ENCODE data around the gene FASTKD3. TPM values are rescaled to one million over a fixed set of nuclear protein-coding genes. Genes with fewer than 3 reads are reported as not detected.

FASTKD3 gene
- total and polyA plus RNA-seq, 5 experiments from 2014 or later: 6.0 to 13.7 (median 13.1) TPM

DNA sequence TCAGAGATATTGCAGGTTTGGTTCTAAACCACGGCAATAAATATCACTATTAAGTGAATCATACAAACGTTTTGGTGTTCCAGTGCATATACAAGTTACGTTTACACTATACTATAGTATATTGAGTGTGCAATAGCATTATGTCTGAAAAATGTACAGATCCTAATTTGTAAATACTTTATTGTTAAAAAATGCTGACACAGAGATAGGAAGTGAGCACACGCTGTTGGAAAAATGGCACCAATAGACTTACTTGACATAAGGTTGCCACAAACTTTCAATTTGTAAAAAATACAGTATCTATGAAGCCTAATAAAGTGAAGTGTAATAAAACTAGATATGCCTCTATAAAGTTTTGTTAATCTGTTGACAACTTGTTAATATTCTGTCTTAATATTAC is 33.8 kb downstream of the FASTKD3 start:
- Mint-ChIP-seq H3K4me1 (no peaks in the 10 kb centered on the region), H3K27ac (no peak overlapping the region), H3K4me3 (no peak overlapping the region), H3K36me3 (no peaks in the 10 kb centered on the region), H3K9me3 (peaks cover 0 to 2% (median 0%) of the 10 kb centered on the region in 9 donors), H3K27me3 (peaks cover 3 to 18% (median 13%) of the 10 kb centered on the region in 5 donors)
- DNase-seq (no peak), ATAC-seq (no peak)
- POLR2A ChIA-PET: no interaction called here

DNA sequence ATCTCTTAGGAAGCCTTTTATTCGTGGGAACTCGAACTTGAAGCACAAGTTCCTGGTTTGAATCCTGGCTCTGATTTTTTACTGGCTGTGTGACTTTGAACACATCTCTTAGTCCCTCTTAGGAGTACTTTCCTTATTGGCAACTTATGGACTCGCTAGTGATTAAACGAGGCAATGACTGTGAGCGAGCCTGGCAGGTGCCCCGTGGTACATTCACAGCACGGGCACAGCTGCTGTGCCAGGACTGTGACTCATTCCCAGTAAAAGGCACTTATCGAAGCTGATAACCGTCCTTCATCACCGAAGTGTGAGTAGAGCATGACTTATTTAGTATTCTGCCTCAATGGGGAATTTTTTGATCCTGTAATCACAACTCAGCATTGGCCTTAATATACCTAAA is 40.6 kb downstream of the FASTKD3 start:
- Mint-ChIP-seq H3K4me1 (no peaks in the 10 kb centered on the region), H3K27ac (peak overlapping the region in 1 of 10 donors; percentile 6), H3K36me3 (no peaks in the 10 kb centered on the region), H3K9me3 (no peaks in the 10 kb centered on the region), H3K4me3 (no peak overlapping the region), H3K27me3 (peaks cover 2 to 27% (median 7%) of the 10 kb centered on the region in 5 donors)
- no peak for DNase-seq
- POLR2A ChIA-PET: no interaction called here
- no peak for ATAC-seq

GRCh38 chr5:7827610-7828009 is 41.2 kb downstream of the FASTKD3 start:
- POLR2A ChIA-PET: no interaction called here
- ATAC-seq (no peak), DNase-seq (no peak)
- Mint-ChIP-seq H3K9me3 (no peaks in the 10 kb centered on the region), H3K4me3 (no peak overlapping the region), H3K4me1 (no peaks in the 10 kb centered on the region), H3K36me3 (no peaks in the 10 kb centered on the region), H3K27ac (no peak overlapping the region), H3K27me3 (peaks cover 2 to 30% (median 10%) of the 10 kb centered on the region in 5 donors)

DNA sequence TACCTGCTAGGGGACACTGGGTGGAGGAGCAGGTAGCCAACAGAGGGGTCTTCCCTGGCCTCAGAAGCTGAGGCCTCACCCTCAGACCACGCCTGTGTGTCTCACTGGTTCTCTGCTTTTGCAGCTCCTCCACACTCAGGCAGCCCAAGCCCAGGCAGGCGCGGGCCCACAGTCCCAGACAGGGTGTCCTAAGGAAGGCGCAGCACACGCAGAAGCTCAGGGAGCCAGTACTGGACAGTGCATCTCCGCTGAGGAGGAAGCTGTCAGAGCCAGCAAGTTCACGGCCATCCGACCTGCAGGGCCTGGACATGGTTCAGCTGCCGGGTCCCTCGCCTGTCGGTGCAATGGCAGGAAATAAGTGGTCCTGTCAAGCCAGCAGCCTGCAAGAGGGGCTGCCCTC is 43.2 kb downstream of the FASTKD3 start:
- POLR2A ChIA-PET: no interaction called here
- ATAC-seq (no peak), DNase-seq (no peak)
- Mint-ChIP-seq H3K27me3 (peaks cover 7 to 30% (median 19%) of the 10 kb centered on the region in 5 donors), H3K4me1 (peaks cover 0 to 2% (median 0%) of the 10 kb centered on the region in 4 donors), H3K9me3 (peaks cover 0 to 2% (median 0%) of the 10 kb centered on the region in 9 donors), H3K27ac (no peak overlapping the region), H3K36me3 (no peaks in the 10 kb centered on the region), H3K4me3 (no peak overlapping the region)

- H3K27me3 Mint-ChIP-seq: peaks cover 7 to 31% (median 19%) of the 10 kb centered on the region in 5 donors
- no peak overlapping the region for H3K27ac Mint-ChIP-seq
- H3K36me3 Mint-ChIP-seq: no peaks in the 10 kb centered on the region
- peaks cover 0 to 2% (median 0%) of the 10 kb centered on the region in 9 donors for H3K9me3 Mint-ChIP-seq
- no peak overlapping the region for H3K4me3 Mint-ChIP-seq
- POLR2A ChIA-PET: no interaction called here
- ATAC-seq (no peak), DNase-seq (no peak)
- peaks cover 0 to 2% (median 0%) of the 10 kb centered on the region in 4 donors for H3K4me1 Mint-ChIP-seq
These were observed 43.8 kb downstream of the FASTKD3 start for GRCh38 chr5:7824995-7825394.

DNA sequence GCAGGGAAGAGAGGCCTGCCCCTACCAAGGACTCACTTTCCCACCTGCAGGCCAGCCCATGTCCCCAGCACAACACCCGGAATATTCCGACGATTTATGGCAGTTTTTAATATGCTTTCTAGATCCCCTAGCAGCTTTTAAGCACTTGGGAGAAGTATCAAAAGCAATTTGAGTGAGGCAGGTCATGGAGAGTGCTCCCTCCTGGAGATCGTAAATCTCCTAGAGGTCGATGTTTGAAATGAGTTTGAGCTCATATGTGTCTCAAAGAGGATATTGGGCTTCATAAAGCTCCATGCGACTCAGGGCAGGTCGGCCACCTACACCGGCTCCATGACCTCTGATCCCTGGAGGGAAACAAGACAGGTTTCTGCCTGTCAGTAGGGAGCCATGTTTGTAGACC is 45.2 kb downstream of the FASTKD3 start:
- Mint-ChIP-seq H3K4me3 (no peak overlapping the region), H3K9me3 (peaks cover 0 to 2% (median 0%) of the 10 kb centered on the region in 9 donors), H3K27ac (no peak overlapping the region), H3K36me3 (no peaks in the 10 kb centered on the region), H3K4me1 (peaks cover 0 to 2% (median 0%) of the 10 kb centered on the region in 4 donors), H3K27me3 (peaks cover 10 to 42% (median 19%) of the 10 kb centered on the region in 5 donors)
- ATAC-seq: no peak
- DNase-seq: no peak
- POLR2A ChIA-PET: no interaction called here

DNA sequence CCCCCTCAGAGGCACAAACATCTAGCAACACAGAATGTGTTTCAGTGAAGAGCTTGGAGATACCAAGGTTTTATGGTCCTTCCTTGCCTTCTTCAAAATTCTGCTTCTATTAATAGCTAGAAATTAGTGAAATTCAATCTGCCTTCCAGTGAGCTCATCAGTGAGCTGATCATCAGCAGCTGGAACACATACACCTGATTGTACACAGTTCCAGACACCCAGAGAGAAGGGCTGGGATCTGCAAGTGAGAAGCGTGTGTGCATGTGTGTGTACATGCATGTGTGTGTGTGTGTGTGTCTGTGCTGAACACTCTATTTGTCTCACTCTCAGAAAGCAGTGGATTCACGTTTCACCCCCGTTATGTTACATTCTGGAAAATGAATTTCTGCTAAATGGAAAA is 46.4 kb downstream of the FASTKD3 start:
- no peak overlapping the region for H3K27ac Mint-ChIP-seq
- DNase-seq: no peak
- H3K36me3 Mint-ChIP-seq: no peaks in the 10 kb centered on the region
- peaks cover 0 to 2% (median 0%) of the 10 kb centered on the region in 9 donors for H3K9me3 Mint-ChIP-seq
- ATAC-seq: no peak
- POLR2A ChIA-PET: no interaction called here
- H3K4me1 Mint-ChIP-seq: peaks cover 0 to 2% (median 0%) of the 10 kb centered on the region in 4 donors
- H3K27me3 Mint-ChIP-seq: peaks cover 10 to 42% (median 19%) of the 10 kb centered on the region in 5 donors
- no peak overlapping the region for H3K4me3 Mint-ChIP-seq

DNA sequence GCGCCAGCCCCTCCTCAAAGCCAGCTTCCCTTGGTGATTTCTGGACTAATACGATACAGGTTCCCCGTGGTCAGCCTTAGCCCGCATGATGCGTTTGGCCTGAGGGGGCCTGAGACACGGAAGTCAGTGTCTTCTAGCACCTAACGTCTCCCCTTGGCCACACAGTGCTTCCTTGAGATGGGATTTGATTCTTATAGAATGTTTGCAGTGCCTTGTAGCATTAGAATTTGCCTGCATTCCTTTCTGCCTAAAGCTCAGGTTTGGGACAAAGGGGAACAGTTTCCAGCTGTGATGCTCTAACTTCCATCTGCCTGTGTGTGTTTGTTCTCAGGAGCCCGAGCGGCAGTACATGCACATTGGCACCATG is 52.3 kb downstream of the FASTKD3 start:
- H3K27me3 Mint-ChIP-seq: peaks cover 23 to 72% (median 44%) of the 10 kb centered on the region in 5 donors
- H3K36me3 Mint-ChIP-seq: no peaks in the 10 kb centered on the region
- no peak for ATAC-seq
- H3K4me3 Mint-ChIP-seq: no peak overlapping the region
- no peaks in the 10 kb centered on the region for H3K9me3 Mint-ChIP-seq
- DNase-seq: no peak
- H3K27ac Mint-ChIP-seq: no peak overlapping the region
- H3K4me1 Mint-ChIP-seq: peaks cover 0 to 6% (median 2%) of the 10 kb centered on the region in 4 donors
- POLR2A ChIA-PET: no interaction called here

DNA sequence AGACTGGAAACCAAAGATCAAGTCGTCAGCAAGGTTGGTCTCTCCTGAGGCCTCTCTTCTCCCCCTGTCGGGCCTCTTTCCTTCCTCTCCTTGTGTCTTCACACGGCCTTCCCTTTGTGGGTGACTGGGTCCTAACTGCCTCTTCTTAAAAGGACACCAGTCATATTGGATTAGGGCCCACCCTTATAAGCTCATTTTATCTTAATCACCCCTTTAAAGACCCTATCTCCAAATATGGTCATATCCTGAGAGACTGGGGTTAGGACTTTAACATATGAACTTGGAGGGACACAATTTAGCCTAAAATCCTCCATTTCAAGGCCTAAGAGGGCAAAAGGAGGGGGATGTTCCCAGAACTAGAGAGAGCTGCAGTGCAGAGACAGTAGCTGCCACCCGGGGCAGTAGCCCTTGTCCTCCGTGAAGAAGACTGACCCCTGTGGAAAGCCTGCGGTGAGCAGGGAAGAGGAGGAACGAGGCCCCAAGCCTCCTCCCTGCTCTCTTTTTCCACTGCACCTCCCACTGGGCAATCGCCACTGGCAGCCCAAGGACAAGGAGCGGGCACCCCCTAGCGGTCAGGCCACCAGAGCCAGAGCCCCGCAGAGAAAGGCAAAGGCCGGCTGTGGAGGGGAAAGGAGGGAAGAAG is 52.8 kb downstream of the FASTKD3 start:
- Mint-ChIP-seq H3K4me1 (peaks cover 0 to 6% (median 2%) of the 10 kb centered on the region in 4 donors), H3K4me3 (no peak overlapping the region), H3K27me3 (peaks cover 21 to 70% (median 43%) of the 10 kb centered on the region in 5 donors), H3K36me3 (no peaks in the 10 kb centered on the region), H3K9me3 (no peaks in the 10 kb centered on the region), H3K27ac (no peak overlapping the region)
- DNase-seq (peak; percentile 5 to 72 (median 42)), ATAC-seq (peak; percentile 30 to 52)
- POLR2A ChIA-PET: no interaction called here

GRCh38 chr5:7814816-7815215 is 54.0 kb downstream of the FASTKD3 start:
- DNase-seq: no peak
- H3K9me3 Mint-ChIP-seq: no peaks in the 10 kb centered on the region
- ATAC-seq: no peak
- POLR2A ChIA-PET: no interaction called here
- peak overlapping the region in 1 of 10 donors; percentile 11 for H3K27ac Mint-ChIP-seq
- H3K27me3 Mint-ChIP-seq: peaks cover 23 to 73% (median 52%) of the 10 kb centered on the region in 5 donors
- H3K36me3 Mint-ChIP-seq: no peaks in the 10 kb centered on the region
- H3K4me1 Mint-ChIP-seq: peaks cover 0 to 6% (median 2%) of the 10 kb centered on the region in 4 donors
- H3K4me3 Mint-ChIP-seq: no peak overlapping the region

DNA sequence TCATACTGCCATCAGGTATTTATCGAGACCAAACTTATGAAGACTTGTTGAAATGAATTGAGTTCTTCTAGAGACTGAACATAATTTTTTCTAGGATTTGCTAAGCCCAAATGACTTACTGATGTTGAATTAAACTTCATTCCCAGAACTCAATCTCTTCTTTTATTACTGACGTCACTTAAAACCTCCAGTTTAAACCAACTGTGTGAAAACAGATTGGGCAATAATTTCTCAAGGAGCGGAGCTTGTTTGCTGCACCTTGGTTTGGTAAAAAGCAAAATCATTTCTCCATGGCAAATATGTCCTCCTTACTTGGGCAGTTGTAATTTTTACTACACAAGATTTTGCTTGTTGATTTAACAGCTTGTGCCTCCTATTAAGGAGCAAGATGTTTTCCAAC is 55.3 kb downstream of the FASTKD3 start:
- H3K9me3 Mint-ChIP-seq: no peaks in the 10 kb centered on the region
- no peak overlapping the region for H3K27ac Mint-ChIP-seq
- POLR2A ChIA-PET: no interaction called here
- peaks cover 0 to 6% (median 2%) of the 10 kb centered on the region in 4 donors for H3K4me1 Mint-ChIP-seq
- H3K4me3 Mint-ChIP-seq: no peak overlapping the region
- H3K27me3 Mint-ChIP-seq: peaks cover 23 to 69% (median 46%) of the 10 kb centered on the region in 5 donors
- no peaks in the 10 kb centered on the region for H3K36me3 Mint-ChIP-seq
- ATAC-seq (no peak), DNase-seq (no peak)

DNA sequence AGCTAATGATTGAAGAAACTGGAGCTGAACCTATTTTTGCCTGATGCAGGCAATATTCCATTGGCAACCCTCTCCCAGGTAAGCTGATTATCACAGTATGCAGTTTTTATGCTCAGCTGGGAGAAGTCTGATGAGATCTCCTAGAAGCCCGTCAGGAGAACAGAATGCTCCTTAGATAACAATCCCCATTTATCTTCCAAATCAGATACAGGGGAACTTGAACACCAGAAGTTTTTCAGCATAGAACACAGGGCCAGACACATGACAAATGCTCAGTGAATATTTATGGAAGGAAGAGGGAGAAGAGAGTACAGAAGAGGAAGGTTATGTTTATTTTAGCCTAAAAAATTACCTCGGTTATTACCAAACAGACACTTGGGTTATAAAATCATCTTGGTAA is 55.8 kb downstream of the FASTKD3 start:
- Mint-ChIP-seq H3K27ac (no peak overlapping the region), H3K4me1 (peaks cover 0 to 6% (median 2%) of the 10 kb centered on the region in 4 donors), H3K4me3 (no peak overlapping the region), H3K27me3 (peaks cover 23 to 74% (median 52%) of the 10 kb centered on the region in 5 donors), H3K9me3 (no peaks in the 10 kb centered on the region), H3K36me3 (no peaks in the 10 kb centered on the region)
- ATAC-seq: no peak
- POLR2A ChIA-PET: no interaction called here
- no peak for DNase-seq

GRCh38 chr5:7811715-7812114 is 57.1 kb downstream of the FASTKD3 start:
- no peak for ATAC-seq
- Mint-ChIP-seq H3K36me3 (no peaks in the 10 kb centered on the region), H3K4me3 (no peak overlapping the region), H3K4me1 (peaks cover 0 to 6% (median 2%) of the 10 kb centered on the region in 4 donors), H3K27me3 (peaks cover 26 to 80% (median 53%) of the 10 kb centered on the region in 5 donors), H3K27ac (peak overlapping the region in 1 of 10 donors; percentile 3), H3K9me3 (no peaks in the 10 kb centered on the region)
- no peak for DNase-seq
- POLR2A ChIA-PET: no interaction called here

Measured in naive thymus-derived CD8-positive, alpha-beta T cell (primary cell).